ENCODE measurements around the gene MAPK14.

The MAPK14 gene

GRCh38 chr6:36126553-36127458 is 99.2 kb downstream of the MAPK14 start:
- H3K9ac ChIP-seq (ENCODE audit: low read length): no peak overlapping the region
- no peak overlapping the region for H3K4me2 ChIP-seq (ENCODE audit: low read depth, low read length)
- no peak for TF ChIP-seq EZH2 (optimal IDR thresholded peaks at IDR 0.05; ENCODE audit: low read depth, low read length)
- no peak for TF ChIP-seq CTCF (IDR thresholded peaks at IDR 0.05; ENCODE audit: low read length)
- TF ChIP-seq EZH2phosphoT487 (IDR thresholded peaks at IDR 0.05; ENCODE audit: low read length): no peak
- peaks cover 20% of the 10 kb centered on the region for H3F3A ChIP-seq (ENCODE audit: insufficient read depth, low read length)
- H3K27ac ChIP-seq (ENCODE audit: low read length): no peak overlapping the region
- DNase-seq: no peak
- no peaks in the 10 kb centered on the region for H3K9me3 ChIP-seq (replicated peaks; ENCODE audit: insufficient read depth, low read length)
- H3K36me3 ChIP-seq (replicated peaks; ENCODE audit: insufficient read depth, low read length): no peaks in the 10 kb centered on the region
- H3K9me2 ChIP-seq (replicated peaks; ENCODE audit: insufficient read depth, low read length): no peaks in the 10 kb centered on the region
- H3K4me3 ChIP-seq (ENCODE audit: low read length): no peak overlapping the region
- no peak overlapping the region for H2AFZ ChIP-seq (ENCODE audit: low read length)
- no peaks in the 10 kb centered on the region for H4K20me1 ChIP-seq (ENCODE audit: insufficient read depth, low read length)
- H3K4me1 ChIP-seq (ENCODE audit: low read length): peaks cover 19% of the 10 kb centered on the region
- H3K27me3 ChIP-seq (replicated peaks; ENCODE audit: insufficient read depth, low read length): no peaks in the 10 kb centered on the region
- H3K79me2 ChIP-seq (ENCODE audit: low read length): 0 out of 2 replicates have a peak, but pooled peaks cover 8% of the 10 kb centered on the region

GRCh38 chr6:36127462-36128016 is 99.9 kb downstream of the MAPK14 start:
- Histone ChIP-seq H3K4me3 (ENCODE audit: low read length) (no peak overlapping the region), H3K27ac (ENCODE audit: low read length) (no peak overlapping the region), H3K9ac (ENCODE audit: low read length) (no peak overlapping the region), H3K4me1 (ENCODE audit: low read length) (peaks cover 26% of the 10 kb centered on the region), H3K4me2 (ENCODE audit: low read depth, low read length) (no peak overlapping the region), H3K79me2 (ENCODE audit: low read length) (peaks cover 15% of the 10 kb centered on the region), H3K9me2 (replicated peaks; ENCODE audit: insufficient read depth, low read length) (no peaks in the 10 kb centered on the region), H3F3A (ENCODE audit: insufficient read depth, low read length) (peaks cover 25% of the 10 kb centered on the region), H3K27me3 (replicated peaks; ENCODE audit: insufficient read depth, low read length) (no peaks in the 10 kb centered on the region), H3K9me3 (replicated peaks; ENCODE audit: insufficient read depth, low read length) (no peaks in the 10 kb centered on the region), H3K36me3 (replicated peaks; ENCODE audit: insufficient read depth, low read length) (no peaks in the 10 kb centered on the region), H2AFZ (ENCODE audit: low read length) (no peak overlapping the region), H4K20me1 (ENCODE audit: insufficient read depth, low read length) (no peaks in the 10 kb centered on the region)
- DNase-seq: no peak
- TF ChIP-seq EZH2phosphoT487 (IDR thresholded peaks at IDR 0.05; ENCODE audit: low read length) (no peak), EZH2 (optimal IDR thresholded peaks at IDR 0.05; ENCODE audit: low read depth, low read length) (no peak), CTCF (IDR thresholded peaks at IDR 0.05; ENCODE audit: low read length) (no peak)

- H3F3A ChIP-seq (ENCODE audit: insufficient read depth, low read length): peaks cover 25% of the 10 kb centered on the region
- peaks cover 31% of the 10 kb centered on the region for H3K4me1 ChIP-seq (ENCODE audit: low read length)
- peaks cover 20% of the 10 kb centered on the region for H3K79me2 ChIP-seq (ENCODE audit: low read length)
- H3K4me3 ChIP-seq (ENCODE audit: low read length): no peak overlapping the region
- no peak for DNase-seq
- H3K4me2 ChIP-seq (ENCODE audit: low read depth, low read length): no peak overlapping the region
- no peaks in the 10 kb centered on the region for H3K27me3 ChIP-seq (replicated peaks; ENCODE audit: insufficient read depth, low read length)
- H3K9ac ChIP-seq (ENCODE audit: low read length): no peak overlapping the region
- no peaks in the 10 kb centered on the region for H3K9me3 ChIP-seq (replicated peaks; ENCODE audit: insufficient read depth, low read length)
- no peaks in the 10 kb centered on the region for H3K9me2 ChIP-seq (replicated peaks; ENCODE audit: insufficient read depth, low read length)
- H4K20me1 ChIP-seq (ENCODE audit: insufficient read depth, low read length): no peaks in the 10 kb centered on the region
- TF ChIP-seq EZH2 (optimal IDR thresholded peaks at IDR 0.05; ENCODE audit: low read depth, low read length): no peak
- no peak for TF ChIP-seq EZH2phosphoT487 (IDR thresholded peaks at IDR 0.05; ENCODE audit: low read length)
- no peak for TF ChIP-seq CTCF (IDR thresholded peaks at IDR 0.05; ENCODE audit: low read length)
- H3K36me3 ChIP-seq (replicated peaks; ENCODE audit: insufficient read depth, low read length): no peaks in the 10 kb centered on the region
- no peak overlapping the region for H2AFZ ChIP-seq (ENCODE audit: low read length)
- H3K27ac ChIP-seq (ENCODE audit: low read length): no peak overlapping the region
These were observed 100.5 kb downstream of the MAPK14 start for GRCh38 chr6:36128073-36128472.

All from MM.1S (cell line).